Hepatocyte (in vitro differentiated cells): Measurements from ENCODE around the gene ARSB. TPM values are rescaled to one million over a fixed set of nuclear protein-coding genes. Genes with fewer than 3 reads are reported as not detected.
"Not testable (repeated sequence)": the region's sequence is repeated elsewhere in the genome, so short reads cannot be mapped to it uniquely, and the experiment has no call there.

Source experiments
- DNase-seq: peaks from one replicate; pipeline ENCODE4 v3.0.0-alpha.2; 2016; ENCODE audit warnings: low spot score
- H2AFZ ChIP-seq: fragments of 200-600 bp; sonication (generic); 2 replicates; pipeline ENCODE4 v1.6.0; 2016; ENCODE audit warnings: antibody characterized with exemption, mild to moderate bottlenecking
- H3K27ac ChIP-seq: fragments of 200-600 bp; sonication (generic); 2 replicates; pipeline ENCODE4 v1.5.1; 2016; ENCODE audit warnings: mild to moderate bottlenecking
- H3K27me3 ChIP-seq: fragments of 200-600 bp; sonication (generic); 2 replicates; pipeline ENCODE4 v1.6.1; 2016
- H3K36me3 ChIP-seq: fragments of 200-600 bp; sonication (generic); replicated peaks from 2 replicates; pipeline ENCODE4 v1.5.1; 2016; ENCODE audit warnings: low read depth; ENCODE audit not compliant: insufficient read depth
- H3K4me1 ChIP-seq: fragments of 200-600 bp; sonication (generic); 2 replicates; pipeline ENCODE4 v1.5.1; 2016; ENCODE audit warnings: mild to moderate bottlenecking, moderate library complexity; ENCODE audit not compliant: insufficient read depth
- H3K4me2 ChIP-seq: fragments of 200-600 bp; sonication (generic); 2 replicates; pipeline ENCODE4 v1.6.0; 2016
- H3K4me3 ChIP-seq: fragments of 200-600 bp; sonication (generic); 2 replicates; pipeline ENCODE4 v1.5.1; 2016; ENCODE audit warnings: mild to moderate bottlenecking
- H3K79me2 ChIP-seq: fragments of 200-600 bp; sonication (generic); 2 replicates; pipeline ENCODE4 v1.6.0; 2017; ENCODE audit warnings: mild to moderate bottlenecking
- H3K9me2 ChIP-seq: fragments of 200-600 bp; sonication (generic); replicated peaks from 2 replicates; pipeline ENCODE4 v1.6.0; 2017; ENCODE audit warnings: mild to moderate bottlenecking; ENCODE audit not compliant: insufficient read depth
- H3K9me3 ChIP-seq: fragments of 200-600 bp; sonication (generic); 2 replicates; pipeline ENCODE4 v1.5.1; 2016; ENCODE audit warnings: low read depth, mild to moderate bottlenecking
- H4K20me1 ChIP-seq: fragments of 200-600 bp; sonication (generic); 2 replicates; pipeline ENCODE4 v1.6.0; 2016; ENCODE audit warnings: mild to moderate bottlenecking; ENCODE audit not compliant: insufficient read depth, poor library complexity, severe bottlenecking
- CTCF ChIP-seq: fragments of 200-600 bp; sonication (generic); IDR thresholded peaks from 2 replicates; pipeline ENCODE4 v1.5.1; 2016; ENCODE audit warnings: antibody characterized with exemption, mild to moderate bottlenecking; ENCODE audit not compliant: poor library complexity
- EZH2 ChIP-seq: fragments of 200-600 bp; sonication (generic); IDR thresholded peaks from 2 replicates; pipeline ENCODE4 v1.6.1; 2016; ENCODE audit warnings: antibody characterized with exemption, mild to moderate bottlenecking, borderline replicate concordance
- EZH2phosphoT487 ChIP-seq: fragments of 200-600 bp; sonication (generic); IDR thresholded peaks from one replicate; pipeline ENCODE4 v1.6.1; 2018; ENCODE audit warnings: antibody characterized with exemption, mild to moderate bottlenecking, low read depth, moderate library complexity; ENCODE audit not compliant: unreplicated experiment, severe bottlenecking
- WGBS: methylation state at CpG from one replicate; pipeline ENCODE4 v1.1.6; 2016; ENCODE audit warnings: low lambda C conversion rate; ENCODE audit errors: missing lambda C conversion rate; 5-methylcytosine and 5-hydroxymethylcytosine counted together
- polyA plus RNA-seq: library from polyadenylated mRNA; unstranded; fragments of >200 nt; fragmentation: Nextera tagmentation; extraction: Ambion mirVana; gene quantifications from 2 replicates; pipeline ENCODE4 v1.2.1, GENCODE V29; 2016
- total RNA-seq: library from RNA; depleted of rRNA; stranded (reverse); fragments of >200 nt; gene quantifications from 2 replicates; pipeline ENCODE4 v1.2.3, GENCODE V29; 2014

Gene ARSB
- total and polyA plus RNA-seq, 2 experiments from 2014 or later = 13.5 to 19.8 TPM

- Histone ChIP-seq H3K36me3 (no peaks in the 10 kb centered on the region), H3K4me2 (no peak overlapping the region), H2AFZ (no peak overlapping the region), H3K9me3 (no peaks in the 10 kb centered on the region), H3K9me2 (no peaks in the 10 kb centered on the region), H3K27ac (no peak overlapping the region), H3K4me1 (no peaks in the 10 kb centered on the region), H3K4me3 (no peak overlapping the region), H4K20me1 (no peaks in the 10 kb centered on the region), H3K79me2 (no peaks in the 10 kb centered on the region), H3K27me3 (no peaks in the 10 kb centered on the region)
- DNase-seq = no peak
- peak; percentile 69 for TF ChIP-seq CTCF
- no peak for TF ChIP-seq EZH2
- 75% methylated on average over 2 of the region's 2 CpGs for WGBS
These were observed 98.5 kb downstream of the ARSB start for GRCh38 chr5:78886341-78887230.

GRCh38 chr5:78881884-78882283 lies 103.2 kb downstream of the ARSB start:
- WGBS = 65% methylated on average over 3 of the region's 3 CpGs
- TF ChIP-seq EZH2 = no peak
- TF ChIP-seq CTCF = no peak
- no peak for TF ChIP-seq EZH2phosphoT487

GRCh38 chr5:78879516-78879915 lies 105.6 kb downstream of the ARSB start:
- Histone ChIP-seq H3K9me2 (peaks cover 4% of the 10 kb centered on the region), H3K27me3 (no peaks in the 10 kb centered on the region), H4K20me1 (no peaks in the 10 kb centered on the region), H2AFZ (no peak overlapping the region), H3K4me1 (no peaks in the 10 kb centered on the region), H3K36me3 (no peaks in the 10 kb centered on the region), H3K4me2 (no peak overlapping the region), H3K79me2 (no peaks in the 10 kb centered on the region), H3K4me3 (no peak overlapping the region), H3K27ac (no peak overlapping the region), H3K9me3 (no peaks in the 10 kb centered on the region)
- no peak for TF ChIP-seq EZH2phosphoT487
- no peak for TF ChIP-seq CTCF
- TF ChIP-seq EZH2 = no peak
- WGBS = 93% methylated on average over 10 of the region's 10 CpGs
- DNase-seq = no peak

More at GRCh38 chr5:78881884-78882283, 103.2 kb downstream of the ARSB start:
- Histone ChIP-seq H4K20me1 (no peaks in the 10 kb centered on the region), H3K4me3 (no peak overlapping the region), H3K27ac (no peak overlapping the region), H2AFZ (no peak overlapping the region), H3K4me2 (no peak overlapping the region), H3K79me2 (no peaks in the 10 kb centered on the region), H3K9me2 (no peaks in the 10 kb centered on the region), H3K27me3 (no peaks in the 10 kb centered on the region), H3K4me1 (no peaks in the 10 kb centered on the region), H3K9me3 (no peaks in the 10 kb centered on the region), H3K36me3 (no peaks in the 10 kb centered on the region)
- no peak for DNase-seq

GRCh38 chr5:78866076-78866475 lies 119.0 kb downstream of the ARSB start:
- not testable (repeated sequence) for H3K36me3 ChIP-seq, H3K4me3 ChIP-seq, H2AFZ ChIP-seq, H3K9me3 ChIP-seq, H3K4me1 ChIP-seq, DNase-seq, H3K27ac ChIP-seq, H3K27me3 ChIP-seq, H3K79me2 ChIP-seq, H3K9me2 ChIP-seq, H4K20me1 ChIP-seq, H3K4me2 ChIP-seq
- WGBS = 98% methylated on average over 2 of the region's 2 CpGs
